Endothelial cell of umbilical vein (primary cell): ENCODE data around the gene PIP5K1A. TPM values are rescaled to one million over a fixed set of nuclear protein-coding genes. Genes with fewer than 3 reads are reported as not detected.

Experiments used
- BruUV-seq: library from RNA; stranded (reverse); fragments of 400-500 nt; replicated peaks from 2 replicates; lab custom pipeline; 2021; lab: Mats Ljungman, UMichigan
- CTCF ChIA-PET: fragments of 300-600, 350-600 bp; sonication (Branson Sonifier 250); formaldehyde crosslinking; loops from one replicate; lab custom pipeline; 2021; ENCODE audit warnings: antibody characterized with exemption, inconsistent platforms; lab: Charles Lee
- POLR2A ChIA-PET: fragments of 300-600, 350-600 bp; sonication (Branson Sonifier 250); formaldehyde crosslinking; loops from one replicate; lab custom pipeline; 2021; ENCODE audit warnings: antibody characterized with exemption, inconsistent platforms; lab: Charles Lee
- DNase-seq: peaks from one replicate; pipeline ENCODE4 v3.0.0-alpha.2; 2011; ENCODE audit warnings: low read depth, low spot score
- FAIRE-seq: peaks from 2 replicates; lab custom pipeline; 2011; peaks lifted over from hg19 to GRCh38; lab: Jason Lieb, UNC
- H2AFZ ChIP-seq: 2 replicates; pipeline ENCODE4 v1.6.0; 2012; ENCODE audit warnings: low read depth, low read length, control low read depth, inconsistent platforms
- H3K27ac ChIP-seq: 2 replicates; pipeline ENCODE4 v1.5.1; 2011; ENCODE audit warnings: low read depth, mild to moderate bottlenecking, control low read depth, low read length, moderate library complexity; ENCODE audit not compliant: insufficient read depth
- H3K27me3 ChIP-seq, 2 experiments: 2 replicates each; pipeline versions ENCODE4 v1.6.0 to v1.6.1; 2011; ENCODE audit warnings: low read length in 2 of 2, mixed read lengths in 1 of 2; ENCODE audit not compliant: control insufficient read depth in 2 of 2, insufficient read depth in 2 of 2
- H3K36me3 ChIP-seq, 2 experiments: 2 replicates in 1 of 2; 3 replicates in 1 of 2; pipeline ENCODE4 v1.5.1; 2011; ENCODE audit warnings: low read length in 2 of 2, mild to moderate bottlenecking in 1 of 2, moderate library complexity in 1 of 2; ENCODE audit not compliant: control insufficient read depth in 2 of 2, insufficient read depth in 2 of 2; ENCODE audit errors: extremely low read depth in 1 of 2
- H3K4me1 ChIP-seq: 3 replicates; pipeline ENCODE4 v1.5.1; 2011; ENCODE audit warnings: mild to moderate bottlenecking, low read length; ENCODE audit not compliant: control insufficient read depth, insufficient read depth; ENCODE audit errors: extremely low read depth
- H3K4me2 ChIP-seq: 2 replicates; pipeline ENCODE4 v1.6.1; 2011; ENCODE audit warnings: low read length, control low read depth, mixed read lengths; ENCODE audit not compliant: insufficient read depth
- H3K4me3 ChIP-seq, 3 experiments: fragments of 200-600 bp in 1 of 3; sonication (generic), shearing (Covaris generic) in 1 of 3; replicated peaks in 1 of 3; 2 replicates each; pipeline ENCODE4 v1.5.1; 2011 to 2016; ENCODE audit warnings: control low read depth in 3 of 3, low read length in 3 of 3, mild to moderate bottlenecking in 2 of 3, inconsistent platforms in 1 of 3, low read depth in 1 of 3, moderate library complexity in 1 of 3; ENCODE audit not compliant: insufficient read depth in 1 of 3
- H3K79me2 ChIP-seq: 2 replicates; pipeline ENCODE4 v1.6.0; 2012; ENCODE audit warnings: low read length, inconsistent platforms; ENCODE audit not compliant: control insufficient read depth, insufficient read depth
- H3K9ac ChIP-seq: replicated peaks from 2 replicates; pipeline ENCODE3; 2011; ENCODE audit warnings: low read length, control low read depth; ENCODE audit not compliant: insufficient read depth; ENCODE audit errors: extremely low read depth
- H3K9me1 ChIP-seq: replicated peaks from 3 replicates; pipeline ENCODE4 v1.6.0; 2011; ENCODE audit warnings: mild to moderate bottlenecking, low read length; ENCODE audit not compliant: control insufficient read depth, insufficient read depth; ENCODE audit errors: extremely low read depth
- H3K9me3 ChIP-seq: replicated peaks from 2 replicates; pipeline ENCODE4 v1.5.1; 2012; ENCODE audit warnings: low read length, inconsistent platforms; ENCODE audit not compliant: control insufficient read depth, insufficient read depth
- H4K20me1 ChIP-seq: replicated peaks from 2 replicates; pipeline ENCODE3; 2011; ENCODE audit warnings: mild to moderate bottlenecking, low read length; ENCODE audit not compliant: control insufficient read depth, insufficient read depth; ENCODE audit errors: extremely low read depth
- EZH2 ChIP-seq: IDR thresholded peaks from 2 replicates; pipeline ENCODE4 v1.6.1; 2012; ENCODE audit warnings: borderline replicate concordance, low read depth, mild to moderate bottlenecking, moderate library complexity, low read length, inconsistent platforms; ENCODE audit not compliant: severe bottlenecking
- FOS ChIP-seq: IDR thresholded peaks from 2 replicates; pipeline ENCODE4 v1.6.1; 2011; ENCODE audit warnings: mild to moderate bottlenecking, low read length, moderate library complexity, borderline replicate concordance; ENCODE audit not compliant: insufficient read depth
- GATA2 ChIP-seq: IDR thresholded peaks from 2 replicates; pipeline ENCODE4 v1.7.0; 2011; ENCODE audit warnings: low read depth, mild to moderate bottlenecking, moderate library complexity, mixed read lengths, low read length; ENCODE audit not compliant: insufficient read length, insufficient read depth
- JUN ChIP-seq: IDR thresholded peaks from 2 replicates; pipeline ENCODE4 v1.6.1; 2011; ENCODE audit warnings: borderline replicate concordance, low read depth; ENCODE audit not compliant: insufficient read length, insufficient read depth
- MYC ChIP-seq: IDR thresholded peaks from one replicate; pipeline ENCODE4 v1.6.1; 2011; ENCODE audit warnings: mild to moderate bottlenecking, low read depth, low read length
- POLR2A ChIP-seq: IDR thresholded peaks from 2 replicates; pipeline ENCODE4 v1.6.1; 2012; ENCODE audit warnings: low read depth, mild to moderate bottlenecking, control low read depth, low read length
- POLR2AphosphoS5 ChIP-seq: IDR thresholded peaks from 2 replicates; pipeline ENCODE4 v1.6.1; 2012; ENCODE audit warnings: low read depth, mild to moderate bottlenecking, control low read depth, low read length, moderate library complexity; ENCODE audit not compliant: insufficient read depth
- dilution Hi-C: fragments of 300-500 bp; cut with MboI; formaldehyde crosslinking; loops from one replicate; pipeline ENCODE4 v1.15.0; 2019; ENCODE audit warnings: low sequenced_read_pairs; ENCODE audit not compliant: extremely low pct_ligation_motif_present
- intact Hi-C: fragments of 100-400 bp; cut with micrococcal nuclease; formaldehyde crosslinking; loops from one replicate; pipeline ENCODE4 v1.10.0; 2022
- polyA plus RNA-seq, 4 experiments: library from polyadenylated mRNA; depleted of rRNA in 3 of 4; stranded (reverse) in 3 of 4; unstranded in 1 of 4; fragments of >200 nt; gene quantifications; 2 replicates each; pipeline versions ENCODE4 v1.2.1 to v1.2.3, GENCODE V29; 2011 to 2012; ENCODE audit warnings: missing spikeins in 1 of 4
- total RNA-seq: library from RNA; stranded (reverse); gene quantifications from 2 replicates; pipeline ENCODE4 v1.2.3, GENCODE V29; 2021
- TF ChIP-seq, protein P1 (sequence below): IDR thresholded peaks from 2 replicates; pipeline ENCODE4 v1.6.1; 2011; ENCODE audit not compliant: insufficient read depth, insufficient read length
- TF ChIP-seq, protein P2 (sequence below), 2 donors: IDR thresholded peaks; 1 replicate in 1 of 2; 2 replicates in 1 of 2; pipeline ENCODE4 v1.5.1; 2011; ENCODE audit warnings: low read length in 2 of 2, mild to moderate bottlenecking in 2 of 2, moderate library complexity in 2 of 2, control low read depth in 1 of 2, inconsistent platforms in 1 of 2, low read depth in 1 of 2; ENCODE audit not compliant: insufficient read depth in 1 of 2; ENCODE audit errors: extremely low read depth in 1 of 2

PIP5K1A gene
- total and polyA plus RNA-seq, 2 donors (not counting 3 experiments of a cell fraction or from before 2014, with no cell fraction given): 72.1 to 79.3 TPM

DNA sequence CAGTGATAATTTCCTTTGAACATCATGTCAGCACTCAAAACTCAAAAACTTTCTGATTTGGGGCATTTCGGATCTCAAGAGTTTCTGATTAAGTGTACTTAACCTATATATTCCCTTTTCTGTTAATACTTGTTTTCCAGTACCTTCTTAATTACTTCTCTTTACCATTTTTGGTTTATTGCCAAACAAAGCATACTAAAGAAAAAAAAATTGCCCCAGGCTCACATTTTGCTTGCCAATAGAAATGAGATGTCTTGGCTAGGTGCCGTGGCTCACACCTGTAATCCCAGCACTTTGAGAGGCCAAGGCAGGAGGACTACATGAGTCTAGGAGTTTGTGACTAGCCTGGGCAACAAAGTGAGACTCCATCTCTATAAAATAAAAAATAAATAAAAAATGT, 61.0 kb downstream of the PIP5K1A start:
- POLR2A ChIA-PET: no interaction called here
- DNase-seq: no peak
- CTCF ChIA-PET: interaction anchor here (1.3 kb wide), 2 partner anchors 9 to 159 kb away, joined by 3 to 5 read pairs; no protein-coding TSS in a partner anchor
- BruUV-seq: no TSS peak
- H3K4me3 ChIP-seq: no peak overlapping the region
- intact Hi-C loops: no loop called here
- FAIRE-seq: no peak
- H3K4me2 ChIP-seq: no peak overlapping the region
- no peak overlapping the region for H2AFZ ChIP-seq
- H3K9me1 ChIP-seq: no peaks in the 10 kb centered on the region
- no peaks in the 10 kb centered on the region for H3K9me3 ChIP-seq
- peaks cover 0 to 9% of the 10 kb centered on the region in 2 experiments for H3K36me3 ChIP-seq
- TF ChIP-seq, protein P1, sequence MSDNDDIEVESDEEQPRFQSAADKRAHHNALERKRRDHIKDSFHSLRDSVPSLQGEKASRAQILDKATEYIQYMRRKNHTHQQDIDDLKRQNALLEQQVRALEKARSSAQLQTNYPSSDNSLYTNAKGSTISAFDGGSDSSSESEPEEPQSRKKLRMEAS: no peak
- TF ChIP-seq POLR2AphosphoS5 (no peak), JUN (no peak), POLR2A (no peak), GATA2 (no peak), MYC (no peak), FOS (no peak), EZH2 (no peak)
- TF ChIP-seq, protein P2, sequence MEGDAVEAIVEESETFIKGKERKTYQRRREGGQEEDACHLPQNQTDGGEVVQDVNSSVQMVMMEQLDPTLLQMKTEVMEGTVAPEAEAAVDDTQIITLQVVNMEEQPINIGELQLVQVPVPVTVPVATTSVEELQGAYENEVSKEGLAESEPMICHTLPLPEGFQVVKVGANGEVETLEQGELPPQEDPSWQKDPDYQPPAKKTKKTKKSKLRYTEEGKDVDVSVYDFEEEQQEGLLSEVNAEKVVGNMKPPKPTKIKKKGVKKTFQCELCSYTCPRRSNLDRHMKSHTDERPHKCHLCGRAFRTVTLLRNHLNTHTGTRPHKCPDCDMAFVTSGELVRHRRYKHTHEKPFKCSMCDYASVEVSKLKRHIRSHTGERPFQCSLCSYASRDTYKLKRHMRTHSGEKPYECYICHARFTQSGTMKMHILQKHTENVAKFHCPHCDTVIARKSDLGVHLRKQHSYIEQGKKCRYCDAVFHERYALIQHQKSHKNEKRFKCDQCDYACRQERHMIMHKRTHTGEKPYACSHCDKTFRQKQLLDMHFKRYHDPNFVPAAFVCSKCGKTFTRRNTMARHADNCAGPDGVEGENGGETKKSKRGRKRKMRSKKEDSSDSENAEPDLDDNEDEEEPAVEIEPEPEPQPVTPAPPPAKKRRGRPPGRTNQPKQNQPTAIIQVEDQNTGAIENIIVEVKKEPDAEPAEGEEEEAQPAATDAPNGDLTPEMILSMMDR (IDR thresholded peaks at IDR 0.05; ENCODE audit: extremely low read depth in 1 of 2, insufficient read depth in 1 of 2, low read depth in 1 of 2, low read length in 2 of 2): no peak
- H3K79me2 ChIP-seq: peaks cover 51% of the 10 kb centered on the region
- dilution Hi-C loops: no loop called here
- H3K4me1 ChIP-seq: peaks cover 7% of the 10 kb centered on the region
- no peaks in the 10 kb centered on the region for H3K27me3 ChIP-seq
- H4K20me1 ChIP-seq: no peaks in the 10 kb centered on the region
- H3K9ac ChIP-seq: no peak overlapping the region
- H3K27ac ChIP-seq: no peak overlapping the region
